Endothelial cell of umbilical vein (primary cell): ENCODE measurements around the gene FCN1. TPM values are rescaled to one million over a fixed set of nuclear protein-coding genes. Genes with fewer than 3 reads are reported as not detected.

Source experiments
- BruUV-seq: library from RNA; stranded (reverse); fragments of 400-500 nt; replicated peaks from 2 replicates; lab custom pipeline; 2021; lab: Mats Ljungman, UMichigan
- CTCF ChIA-PET: fragments of 300-600, 350-600 bp; sonication (Branson Sonifier 250); formaldehyde crosslinking; loops from one replicate; lab custom pipeline; 2021; ENCODE audit warnings: antibody characterized with exemption, inconsistent platforms; lab: Charles Lee
- POLR2A ChIA-PET: fragments of 300-600, 350-600 bp; sonication (Branson Sonifier 250); formaldehyde crosslinking; loops from one replicate; lab custom pipeline; 2021; ENCODE audit warnings: antibody characterized with exemption, inconsistent platforms; lab: Charles Lee
- DNase-seq: peaks from one replicate; pipeline ENCODE4 v3.0.0-alpha.2; 2011; ENCODE audit warnings: low read depth, low spot score
- FAIRE-seq: peaks from 2 replicates; lab custom pipeline; 2011; peaks lifted over from hg19 to GRCh38; lab: Jason Lieb, UNC
- H2AFZ ChIP-seq: 2 replicates; pipeline ENCODE4 v1.6.0; 2012; ENCODE audit warnings: low read depth, low read length, control low read depth, inconsistent platforms
- H3K27ac ChIP-seq: 2 replicates; pipeline ENCODE4 v1.5.1; 2011; ENCODE audit warnings: low read depth, mild to moderate bottlenecking, control low read depth, low read length, moderate library complexity; ENCODE audit not compliant: insufficient read depth
- H3K27me3 ChIP-seq, 2 experiments: 2 replicates each; pipeline versions ENCODE4 v1.6.0 to v1.6.1; 2011; ENCODE audit warnings: low read length in 2 of 2, mixed read lengths in 1 of 2; ENCODE audit not compliant: control insufficient read depth in 2 of 2, insufficient read depth in 2 of 2
- H3K36me3 ChIP-seq, 2 experiments: 2 replicates in 1 of 2; 3 replicates in 1 of 2; pipeline ENCODE4 v1.5.1; 2011; ENCODE audit warnings: low read length in 2 of 2, mild to moderate bottlenecking in 1 of 2, moderate library complexity in 1 of 2; ENCODE audit not compliant: control insufficient read depth in 2 of 2, insufficient read depth in 2 of 2; ENCODE audit errors: extremely low read depth in 1 of 2
- H3K4me1 ChIP-seq: 3 replicates; pipeline ENCODE4 v1.5.1; 2011; ENCODE audit warnings: mild to moderate bottlenecking, low read length; ENCODE audit not compliant: control insufficient read depth, insufficient read depth; ENCODE audit errors: extremely low read depth
- H3K4me2 ChIP-seq: 2 replicates; pipeline ENCODE4 v1.6.1; 2011; ENCODE audit warnings: low read length, control low read depth, mixed read lengths; ENCODE audit not compliant: insufficient read depth
- H3K4me3 ChIP-seq, 3 experiments: fragments of 200-600 bp in 1 of 3; sonication (generic), shearing (Covaris generic) in 1 of 3; replicated peaks in 1 of 3; 2 replicates each; pipeline ENCODE4 v1.5.1; 2011 to 2016; ENCODE audit warnings: control low read depth in 3 of 3, low read length in 3 of 3, mild to moderate bottlenecking in 2 of 3, inconsistent platforms in 1 of 3, low read depth in 1 of 3, moderate library complexity in 1 of 3; ENCODE audit not compliant: insufficient read depth in 1 of 3
- H3K79me2 ChIP-seq: 2 replicates; pipeline ENCODE4 v1.6.0; 2012; ENCODE audit warnings: low read length, inconsistent platforms; ENCODE audit not compliant: control insufficient read depth, insufficient read depth
- H3K9ac ChIP-seq: replicated peaks from 2 replicates; pipeline ENCODE3; 2011; ENCODE audit warnings: low read length, control low read depth; ENCODE audit not compliant: insufficient read depth; ENCODE audit errors: extremely low read depth
- H3K9me1 ChIP-seq: replicated peaks from 3 replicates; pipeline ENCODE4 v1.6.0; 2011; ENCODE audit warnings: mild to moderate bottlenecking, low read length; ENCODE audit not compliant: control insufficient read depth, insufficient read depth; ENCODE audit errors: extremely low read depth
- H3K9me3 ChIP-seq: replicated peaks from 2 replicates; pipeline ENCODE4 v1.5.1; 2012; ENCODE audit warnings: low read length, inconsistent platforms; ENCODE audit not compliant: control insufficient read depth, insufficient read depth
- H4K20me1 ChIP-seq: replicated peaks from 2 replicates; pipeline ENCODE3; 2011; ENCODE audit warnings: mild to moderate bottlenecking, low read length; ENCODE audit not compliant: control insufficient read depth, insufficient read depth; ENCODE audit errors: extremely low read depth
- EZH2 ChIP-seq: IDR thresholded peaks from 2 replicates; pipeline ENCODE4 v1.6.1; 2012; ENCODE audit warnings: borderline replicate concordance, low read depth, mild to moderate bottlenecking, moderate library complexity, low read length, inconsistent platforms; ENCODE audit not compliant: severe bottlenecking
- JUN ChIP-seq: IDR thresholded peaks from 2 replicates; pipeline ENCODE4 v1.6.1; 2011; ENCODE audit warnings: borderline replicate concordance, low read depth; ENCODE audit not compliant: insufficient read length, insufficient read depth
- MYC ChIP-seq: IDR thresholded peaks from one replicate; pipeline ENCODE4 v1.6.1; 2011; ENCODE audit warnings: mild to moderate bottlenecking, low read depth, low read length
- POLR2A ChIP-seq: IDR thresholded peaks from 2 replicates; pipeline ENCODE4 v1.6.1; 2012; ENCODE audit warnings: low read depth, mild to moderate bottlenecking, control low read depth, low read length
- dilution Hi-C: fragments of 300-500 bp; cut with MboI; formaldehyde crosslinking; loops from one replicate; pipeline ENCODE4 v1.15.0; 2019; ENCODE audit warnings: low sequenced_read_pairs; ENCODE audit not compliant: extremely low pct_ligation_motif_present
- intact Hi-C: fragments of 100-400 bp; cut with micrococcal nuclease; formaldehyde crosslinking; loops from one replicate; pipeline ENCODE4 v1.10.0; 2022
- polyA plus RNA-seq, 4 experiments: library from polyadenylated mRNA; depleted of rRNA in 3 of 4; stranded (reverse) in 3 of 4; unstranded in 1 of 4; fragments of >200 nt; gene quantifications; 2 replicates each; pipeline versions ENCODE4 v1.2.1 to v1.2.3, GENCODE V29; 2011 to 2012; ENCODE audit warnings: missing spikeins in 1 of 4
- total RNA-seq: library from RNA; stranded (reverse); gene quantifications from 2 replicates; pipeline ENCODE4 v1.2.3, GENCODE V29; 2021
- TF ChIP-seq, protein P1 (sequence below), 2 donors: IDR thresholded peaks; 1 replicate in 1 of 2; 2 replicates in 1 of 2; pipeline ENCODE4 v1.5.1; 2011; ENCODE audit warnings: low read length in 2 of 2, mild to moderate bottlenecking in 2 of 2, moderate library complexity in 2 of 2, control low read depth in 1 of 2, inconsistent platforms in 1 of 2, low read depth in 1 of 2; ENCODE audit not compliant: insufficient read depth in 1 of 2; ENCODE audit errors: extremely low read depth in 1 of 2
- TF ChIP-seq, protein P2 (sequence below): IDR thresholded peaks from 2 replicates; pipeline ENCODE4 v1.6.1; 2011; ENCODE audit not compliant: insufficient read depth, insufficient read length

Gene FCN1
- total and polyA plus RNA-seq, 2 donors (not counting 3 experiments of a cell fraction or from before 2014, with no cell fraction given), result not detected

- Histone ChIP-seq H3K4me1 (peaks cover 14% of the 10 kb centered on the region), H3K9me1 (no peaks in the 10 kb centered on the region), H3K27ac (no peak overlapping the region), H4K20me1 (no peaks in the 10 kb centered on the region), H3K79me2 (no peaks in the 10 kb centered on the region), H3K4me3 (no peak overlapping the region), H3K9ac (no peak overlapping the region), H3K36me3 (no peaks in the 10 kb centered on the region), H3K9me3 (no peaks in the 10 kb centered on the region), H3K27me3 (peaks cover 0 to 2% of the 10 kb centered on the region in 2 experiments), H3K4me2 (no peak overlapping the region), H2AFZ (no peak overlapping the region)
- DNase-seq (no peak), FAIRE-seq (no peak)
- dilution Hi-C loops, result no loop called here
- ChIA-PET CTCF (no interaction called here), POLR2A (no interaction called here)
- intact Hi-C loops, result no loop called here
- no peak for TF ChIP-seq POLR2A
- TF ChIP-seq MYC, result no peak
- TF ChIP-seq JUN, result no peak
- TF ChIP-seq, protein P1, sequence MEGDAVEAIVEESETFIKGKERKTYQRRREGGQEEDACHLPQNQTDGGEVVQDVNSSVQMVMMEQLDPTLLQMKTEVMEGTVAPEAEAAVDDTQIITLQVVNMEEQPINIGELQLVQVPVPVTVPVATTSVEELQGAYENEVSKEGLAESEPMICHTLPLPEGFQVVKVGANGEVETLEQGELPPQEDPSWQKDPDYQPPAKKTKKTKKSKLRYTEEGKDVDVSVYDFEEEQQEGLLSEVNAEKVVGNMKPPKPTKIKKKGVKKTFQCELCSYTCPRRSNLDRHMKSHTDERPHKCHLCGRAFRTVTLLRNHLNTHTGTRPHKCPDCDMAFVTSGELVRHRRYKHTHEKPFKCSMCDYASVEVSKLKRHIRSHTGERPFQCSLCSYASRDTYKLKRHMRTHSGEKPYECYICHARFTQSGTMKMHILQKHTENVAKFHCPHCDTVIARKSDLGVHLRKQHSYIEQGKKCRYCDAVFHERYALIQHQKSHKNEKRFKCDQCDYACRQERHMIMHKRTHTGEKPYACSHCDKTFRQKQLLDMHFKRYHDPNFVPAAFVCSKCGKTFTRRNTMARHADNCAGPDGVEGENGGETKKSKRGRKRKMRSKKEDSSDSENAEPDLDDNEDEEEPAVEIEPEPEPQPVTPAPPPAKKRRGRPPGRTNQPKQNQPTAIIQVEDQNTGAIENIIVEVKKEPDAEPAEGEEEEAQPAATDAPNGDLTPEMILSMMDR (IDR thresholded peaks at IDR 0.05; ENCODE audit: extremely low read depth in 1 of 2, insufficient read depth in 1 of 2, low read depth in 1 of 2, low read length in 2 of 2), result no peak
- no peak for TF ChIP-seq EZH2
- BruUV-seq, result no TSS peak
These were observed 26.0 kb downstream of the FCN1 start for GRCh38 chr9:134891713-134892112.

DNA sequence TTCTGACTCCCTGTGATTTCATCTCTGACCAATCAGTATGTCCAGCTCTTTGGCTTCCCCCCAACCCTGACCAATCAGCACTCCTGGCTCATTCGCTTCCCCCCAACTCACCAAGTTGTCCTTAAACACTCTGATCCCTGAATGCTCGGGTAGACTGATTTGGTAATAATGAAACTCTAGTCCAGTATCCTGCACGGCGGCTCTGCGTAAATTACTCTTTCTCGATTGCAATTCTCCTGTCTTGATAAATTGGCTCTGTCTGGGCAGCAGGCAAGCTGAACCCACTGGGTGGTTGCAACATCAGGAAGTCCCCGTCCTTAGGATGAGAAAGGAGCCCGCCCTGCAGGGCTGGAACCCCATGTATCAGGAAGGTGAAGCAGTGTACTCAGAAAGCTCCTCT is 26.7 kb downstream of the FCN1 start:
- no peaks in the 10 kb centered on the region for H3K9me1 ChIP-seq
- no peak for TF ChIP-seq EZH2
- TF ChIP-seq, protein P2, sequence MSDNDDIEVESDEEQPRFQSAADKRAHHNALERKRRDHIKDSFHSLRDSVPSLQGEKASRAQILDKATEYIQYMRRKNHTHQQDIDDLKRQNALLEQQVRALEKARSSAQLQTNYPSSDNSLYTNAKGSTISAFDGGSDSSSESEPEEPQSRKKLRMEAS, result no peak
- TF ChIP-seq MYC, result no peak
- TF ChIP-seq JUN, result no peak
- TF ChIP-seq, protein P1 (IDR thresholded peaks at IDR 0.05; ENCODE audit: extremely low read depth in 1 of 2, insufficient read depth in 1 of 2, low read depth in 1 of 2, low read length in 2 of 2), result no peak
- no peaks in the 10 kb centered on the region for H3K9me3 ChIP-seq
- peaks cover 8% of the 10 kb centered on the region for H3K4me1 ChIP-seq
- H3K79me2 ChIP-seq, result no peaks in the 10 kb centered on the region
- peaks cover 0 to 2% of the 10 kb centered on the region in 2 experiments for H3K27me3 ChIP-seq
- intact Hi-C loops (no loop called here), dilution Hi-C loops (no loop called here)
- H3K4me2 ChIP-seq, result no peak overlapping the region
- DNase-seq (no peak), FAIRE-seq (no peak)
- no peak overlapping the region for H3K27ac ChIP-seq
- H2AFZ ChIP-seq, result no peak overlapping the region
- ChIA-PET CTCF (no interaction called here), POLR2A (no interaction called here)
- no TSS peak for BruUV-seq
- no peak overlapping the region for H3K4me3 ChIP-seq
- H3K36me3 ChIP-seq, result no peaks in the 10 kb centered on the region
- H3K9ac ChIP-seq, result no peak overlapping the region
- H4K20me1 ChIP-seq, result no peaks in the 10 kb centered on the region
